Common myeloid progenitor, CD34-positive (primary cell): ENCODE results near the gene ZNF518B. TPM values are rescaled to one million over a fixed set of nuclear protein-coding genes. Genes with fewer than 3 reads are reported as not detected.

Experiments
- CTCF ChIA-PET: fragments of 350-600 bp; sonication (Branson Sonifier 250); formaldehyde crosslinking; loops from one replicate; lab custom pipeline; 2021; ENCODE audit warnings: antibody characterized with exemption; lab: Charles Lee
- POLR2A ChIA-PET: fragments of 350-600 bp; sonication (Branson Sonifier 250); formaldehyde crosslinking; loops from one replicate; lab custom pipeline; 2021; ENCODE audit warnings: antibody characterized with exemption; lab: Charles Lee
- DNase-seq, 3 donors: peaks; one replicate each; pipeline versions ENCODE4 v3.0.0 to v3.0.0-alpha.2; 2013
- H3K27ac ChIP-seq, 2 experiments: 1 replicate in 1 of 2; 2 replicates in 1 of 2; pipeline ENCODE4 v1.7.0; 2013; ENCODE audit warnings: inconsistent platforms in 2 of 2, low read length in 2 of 2, mild to moderate bottlenecking in 2 of 2, low read depth in 1 of 2, moderate library complexity in 1 of 2; ENCODE audit not compliant: severe bottlenecking in 2 of 2, insufficient read depth in 1 of 2, poor library complexity in 1 of 2
- H3K27me3 ChIP-seq, 5 experiments: replicated peaks in 2 of 5; 1 replicate in 3 of 5; 2 replicates in 2 of 5; pipeline versions ENCODE4 v1.6.1 to v1.7.0; 2013; ENCODE audit warnings: low read length in 4 of 5, mild to moderate bottlenecking in 2 of 5, moderate library complexity in 2 of 5, inconsistent platforms in 1 of 5; ENCODE audit not compliant: insufficient read depth in 5 of 5, control insufficient read depth in 4 of 5
- H3K36me3 ChIP-seq, 4 experiments: 1 replicate in 2 of 4; 2 replicates in 2 of 4; pipeline versions ENCODE4 v1.6.1 to v1.7.0; 2013; ENCODE audit warnings: low read length in 3 of 4, control low read depth in 1 of 4, mild to moderate bottlenecking in 1 of 4; ENCODE audit not compliant: control insufficient read depth in 4 of 4, insufficient read depth in 4 of 4
- H3K4me1 ChIP-seq, 4 experiments: 1 replicate in 3 of 4; 2 replicates in 1 of 4; pipeline versions ENCODE4 v1.6.1 to v1.7.1; 2013; ENCODE audit warnings: low read length in 3 of 4, mild to moderate bottlenecking in 3 of 4, control low read depth in 1 of 4, inconsistent platforms in 1 of 4, moderate library complexity in 1 of 4; ENCODE audit not compliant: control insufficient read depth in 4 of 4, insufficient read depth in 4 of 4; ENCODE audit errors: control extremely low read depth in 1 of 4
- H3K4me3 ChIP-seq, 7 experiments: 1 replicate in 4 of 7; 2 replicates in 3 of 7; pipeline versions ENCODE4 v1.5.1 to v1.7.0; 2013; ENCODE audit warnings: mild to moderate bottlenecking in 7 of 7, low read length in 6 of 7, moderate library complexity in 6 of 7, inconsistent platforms in 2 of 7, low read depth in 2 of 7, control low read depth in 1 of 7; ENCODE audit not compliant: insufficient read depth in 4 of 7, control insufficient read depth in 1 of 7; ENCODE audit errors: extremely low read depth in 1 of 7
- H3K9me3 ChIP-seq, 5 experiments: 1 replicate in 4 of 5; 2 replicates in 1 of 5; pipeline versions ENCODE4 v1.6.1 to v1.7.1; 2013; ENCODE audit warnings: low read length in 4 of 5, mild to moderate bottlenecking in 2 of 5, inconsistent platforms in 1 of 5, low read depth in 1 of 5, moderate library complexity in 1 of 5; ENCODE audit not compliant: control insufficient read depth in 4 of 5, insufficient read depth in 2 of 5; ENCODE audit errors: control extremely low read depth in 1 of 5
- WGBS: methylation state at CpG from one replicate; pipeline ENCODE4 v1.1.5; 2013; ENCODE audit not compliant: insufficient coverage; 5-methylcytosine and 5-hydroxymethylcytosine counted together
- polyA plus RNA-seq: library from polyadenylated mRNA; unstranded; fragments of 120-200 nt; gene quantifications from one replicate; pipeline ENCODE4 v1.2.1, GENCODE V29; 2013

Gene ZNF518B
- polyA plus RNA-seq = 15.8 TPM

- H3K36me3 ChIP-seq = peaks cover 13 to 26% (median 21%) of the 10 kb centered on the region in 4 experiments
- 3% methylated on average over 58 of the region's 60 CpGs for WGBS
- H3K4me3 ChIP-seq = peak within 1 kb of the TSS; percentile 11 to 73 (median 65)
- H3K9me3 ChIP-seq = peaks cover 0 to 12% (median 4%) of the 10 kb centered on the region in 5 experiments
- ChIA-PET CTCF (interaction anchor here (1.6 kb wide), 1 partner anchor 13 kb away, joined by 5 read pairs; no protein-coding TSS in a partner anchor), POLR2A (interaction anchor here (0.9 kb wide), 1 partner anchor 340 kb away, joined by 4 read pairs; the partner anchor contains the start of gene WDR1)
- DNase-seq = peak; percentile 71 to 93 (median 92)
- peaks cover 2 to 38% (median 16%) of the 10 kb centered on the region in 5 experiments for H3K27me3 ChIP-seq
- peaks cover 0 to 27% (median 24%) of the 10 kb centered on the region in 4 experiments for H3K4me1 ChIP-seq
- H3K27ac ChIP-seq = no peak within 1 kb of the TSS
Observed at GRCh38 chr4:10457255-10457801, at the start of gene ZNF518B. Gene ZNF518B, minus strand, starts transcription at chr4:10457426. Its CDS starts 11,098 bp downstream, at chr4:10446328.

- peaks cover 0 to 3% (median 0%) of the 10 kb centered on the region in 4 experiments for H3K36me3 ChIP-seq
- H3K4me3 ChIP-seq = no peak overlapping the region
- POLR2A ChIA-PET = no interaction called here
- no peaks in the 10 kb centered on the region for H3K27me3 ChIP-seq
- CTCF ChIA-PET = no interaction called here
- peak in 2 of 3 donors; percentile 38 to 58 for DNase-seq
- peaks cover 0 to 14% (median 11%) of the 10 kb centered on the region in 5 experiments for H3K9me3 ChIP-seq
- WGBS = 100% methylated on average over 1 of the region's 4 CpGs
- H3K4me1 ChIP-seq = no peaks in the 10 kb centered on the region
- H3K27ac ChIP-seq = no peak overlapping the region
Observed at GRCh38 chr4:10506077-10506476, 48.9 kb upstream of the ZNF518B start.

GRCh38 chr4:10504570-10505179, 47.4 kb upstream of the ZNF518B start:
- Histone ChIP-seq H3K36me3 (peaks cover 0 to 3% (median 0%) of the 10 kb centered on the region in 4 experiments), H3K9me3 (peaks cover 0 to 14% (median 11%) of the 10 kb centered on the region in 5 experiments), H3K4me1 (no peaks in the 10 kb centered on the region), H3K27me3 (no peaks in the 10 kb centered on the region), H3K27ac (no peak overlapping the region), H3K4me3 (no peak overlapping the region)
- POLR2A ChIA-PET = no interaction called here
- CTCF ChIA-PET = interaction anchor here (0.6 kb wide), 1 partner anchor 1988 kb away, joined by 4 read pairs; no protein-coding TSS in a partner anchor
- DNase-seq = no peak
- 77% methylated on average over 3 of the region's 5 CpGs for WGBS

- Histone ChIP-seq H3K36me3 (peaks cover 0 to 3% (median 0%) of the 10 kb centered on the region in 4 experiments), H3K27me3 (no peaks in the 10 kb centered on the region), H3K4me3 (no peak overlapping the region), H3K4me1 (no peaks in the 10 kb centered on the region), H3K9me3 (peaks cover 0 to 11% (median 9%) of the 10 kb centered on the region in 5 experiments), H3K27ac (no peak overlapping the region)
- no peak for DNase-seq
- ChIA-PET CTCF (no interaction called here), POLR2A (no interaction called here)
- WGBS = 100% methylated on average over 2 of the region's 5 CpGs
Observed at GRCh38 chr4:10502717-10503116, 45.5 kb upstream of the ZNF518B start.

- ChIA-PET POLR2A (no interaction called here), CTCF (no interaction called here)
- WGBS = 100% methylated on average over 6 of the region's 6 CpGs
Observed at GRCh38 chr4:10500776-10501175, 43.5 kb upstream of the ZNF518B start.

GRCh38 chr4:10496200-10496599, 39.0 kb upstream of the ZNF518B start:
- H3K4me3 ChIP-seq = no peak overlapping the region
- H3K36me3 ChIP-seq = no peaks in the 10 kb centered on the region
- H3K9me3 ChIP-seq = no peaks in the 10 kb centered on the region
- no peaks in the 10 kb centered on the region for H3K4me1 ChIP-seq
- ChIA-PET POLR2A (no interaction called here), CTCF (no interaction called here)
- DNase-seq = no peak
- H3K27ac ChIP-seq = no peak overlapping the region
- 91% methylated on average over 4 of the region's 4 CpGs for WGBS
- H3K27me3 ChIP-seq = no peaks in the 10 kb centered on the region

More at GRCh38 chr4:10500776-10501175, 43.5 kb upstream of the ZNF518B start:
- DNase-seq = no peak
- H3K36me3 ChIP-seq = peaks cover 0 to 3% (median 0%) of the 10 kb centered on the region in 4 experiments
- H3K9me3 ChIP-seq = peaks cover 0 to 6% (median 1%) of the 10 kb centered on the region in 5 experiments
- no peaks in the 10 kb centered on the region for H3K4me1 ChIP-seq
- H3K27ac ChIP-seq = no peak overlapping the region
- no peak overlapping the region for H3K4me3 ChIP-seq
- H3K27me3 ChIP-seq = no peaks in the 10 kb centered on the region

- ChIA-PET CTCF (no interaction called here), POLR2A (no interaction called here)
- H3K4me1 ChIP-seq = no peaks in the 10 kb centered on the region
- H3K27me3 ChIP-seq = no peaks in the 10 kb centered on the region
- DNase-seq = no peak
- no peaks in the 10 kb centered on the region for H3K36me3 ChIP-seq
- no peaks in the 10 kb centered on the region for H3K9me3 ChIP-seq
- H3K27ac ChIP-seq = no peak overlapping the region
- 98% methylated on average over 7 of the region's 8 CpGs for WGBS
- no peak overlapping the region for H3K4me3 ChIP-seq
Observed at GRCh38 chr4:10495651-10496050, 38.4 kb upstream of the ZNF518B start.
